ENCODE data around the gene IER2.
"Not testable (repeated sequence)": the region's sequence is repeated elsewhere in the genome, so short reads cannot be mapped to it uniquely, and the experiment has no call there.

Gene IER2

GRCh38 chr19:13146763-13147563, 3.2 kb upstream of the IER2 start:
- FAIRE-seq = no peak

DNA sequence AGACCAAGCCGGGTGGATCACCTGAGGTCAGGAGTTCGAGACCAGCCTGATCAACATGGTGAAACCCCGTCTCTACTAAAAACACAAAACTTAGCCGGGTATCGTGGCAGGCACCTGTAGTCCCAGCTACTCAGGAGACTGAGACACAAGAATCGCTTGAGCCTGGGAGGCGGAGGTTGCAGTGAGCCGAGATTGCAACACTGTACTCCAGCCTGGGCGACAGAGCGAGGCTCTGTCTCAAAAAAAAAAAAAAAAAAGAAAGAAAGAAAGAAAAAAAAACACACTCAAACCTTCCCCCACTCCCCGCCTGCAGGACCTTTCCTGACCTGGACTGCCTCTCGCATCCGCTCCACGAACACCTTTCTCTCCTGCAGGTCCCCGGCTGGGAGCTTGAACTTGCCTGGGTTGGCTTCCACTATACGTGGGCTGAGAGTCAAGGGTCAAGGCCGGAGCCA, 1.0 kb upstream of the IER2 start:
- FAIRE-seq = not testable (repeated sequence)

DNA sequence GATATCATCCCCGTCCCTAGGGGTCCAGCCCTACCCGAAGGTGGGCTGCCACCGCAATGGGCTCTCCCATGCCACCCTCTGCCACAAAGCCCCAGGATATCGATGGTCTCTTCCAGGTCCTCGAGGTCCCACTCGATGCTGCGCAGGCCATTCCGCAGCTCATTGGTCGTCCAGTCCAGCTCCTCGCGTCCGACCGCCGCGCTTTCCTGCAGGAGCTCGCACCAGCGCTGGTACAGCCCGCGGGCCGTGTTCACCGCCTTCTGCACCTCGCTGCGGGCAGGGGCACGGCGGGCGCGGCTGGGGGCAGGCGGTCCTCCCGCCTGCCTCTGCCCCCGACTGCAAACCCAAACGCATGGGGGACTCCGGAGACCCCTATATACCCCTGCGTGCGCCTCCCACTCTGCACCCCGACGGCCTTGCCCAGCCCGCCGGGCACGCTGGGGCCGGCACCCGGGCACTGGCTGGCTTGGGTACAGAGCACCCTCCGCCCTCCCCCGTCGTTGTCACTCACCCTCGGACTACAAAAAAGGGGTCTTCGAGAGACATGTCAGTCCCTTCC, 504 bp upstream of the IER2 start:
- FAIRE-seq = no peak

GRCh38 chr19:13150931-13151604, 857 bp downstream of the IER2 start:
- no peak for FAIRE-seq

DNA sequence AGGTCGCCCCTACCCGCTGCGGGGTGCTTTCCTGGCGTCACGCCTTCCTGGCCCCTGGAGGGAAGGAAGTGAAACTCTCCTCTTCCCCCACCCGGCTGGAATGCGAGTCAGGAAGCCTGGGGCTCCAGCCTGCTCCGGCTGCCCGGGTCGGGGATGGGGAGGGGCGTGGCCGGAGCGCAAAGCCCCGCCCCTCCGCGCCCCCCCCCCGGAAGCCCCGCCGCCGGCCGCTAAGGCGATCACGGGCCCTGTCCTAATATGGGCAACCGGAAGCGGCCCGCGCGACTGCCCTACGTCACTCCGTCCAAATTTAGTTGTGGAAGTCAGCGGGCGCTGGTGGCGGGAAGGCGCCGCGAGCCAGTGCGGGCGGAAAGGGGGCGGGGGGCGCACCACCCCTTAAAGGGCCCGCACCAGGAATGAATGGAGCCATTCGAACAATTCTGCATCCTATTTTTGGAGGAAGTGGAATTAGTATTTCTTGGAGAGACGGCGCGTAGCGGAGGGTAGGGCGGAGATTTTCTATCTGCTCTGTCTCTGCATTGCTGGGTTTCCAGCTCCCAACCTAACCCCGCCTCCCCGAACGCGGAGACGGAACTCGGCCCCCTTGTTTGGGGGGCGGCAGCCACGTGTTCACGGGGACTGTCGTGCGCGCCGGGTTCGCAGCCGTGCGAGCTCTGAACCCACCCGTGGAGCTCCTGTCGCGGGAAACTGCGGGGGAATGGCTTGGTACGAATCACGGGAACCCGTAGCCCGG, 1.6 kb downstream of the IER2 start:
- no peak for FAIRE-seq

- no peak for FAIRE-seq
These were observed 2.3 kb downstream of the IER2 start for GRCh38 chr19:13152356-13152973.

DNA sequence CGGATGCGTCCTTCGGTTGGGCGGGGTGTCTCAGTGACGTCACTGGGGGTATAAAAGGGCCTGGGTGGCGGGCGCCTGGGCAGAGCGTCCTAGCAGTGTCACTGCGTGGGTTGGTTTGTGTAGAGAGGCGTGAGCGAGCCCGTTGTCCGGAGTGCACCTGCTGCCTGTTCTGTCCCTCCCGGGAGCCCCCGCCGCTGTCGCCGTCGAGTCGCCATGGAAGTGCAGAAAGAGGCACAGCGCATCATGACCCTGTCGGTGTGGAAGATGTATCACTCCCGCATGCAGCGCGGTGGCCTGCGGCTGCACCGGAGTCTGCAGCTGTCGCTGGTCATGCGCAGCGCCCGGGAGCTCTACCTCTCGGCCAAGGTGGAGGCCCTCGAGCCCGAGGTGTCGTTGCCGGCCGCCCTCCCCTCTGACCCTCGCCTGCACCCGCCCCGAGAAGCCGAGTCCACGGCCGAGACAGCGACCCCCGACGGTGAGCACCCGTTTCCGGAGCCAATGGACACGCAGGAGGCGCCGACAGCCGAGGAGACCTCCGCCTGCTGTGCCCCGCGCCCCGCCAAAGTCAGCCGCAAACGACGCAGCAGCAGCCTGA, 2.9 kb downstream of the IER2 start:
- peak; percentile 61 for FAIRE-seq

GRCh38 chr19:13153569-13154240, 3.5 kb downstream of the IER2 start:
- FAIRE-seq = no peak

DNA sequence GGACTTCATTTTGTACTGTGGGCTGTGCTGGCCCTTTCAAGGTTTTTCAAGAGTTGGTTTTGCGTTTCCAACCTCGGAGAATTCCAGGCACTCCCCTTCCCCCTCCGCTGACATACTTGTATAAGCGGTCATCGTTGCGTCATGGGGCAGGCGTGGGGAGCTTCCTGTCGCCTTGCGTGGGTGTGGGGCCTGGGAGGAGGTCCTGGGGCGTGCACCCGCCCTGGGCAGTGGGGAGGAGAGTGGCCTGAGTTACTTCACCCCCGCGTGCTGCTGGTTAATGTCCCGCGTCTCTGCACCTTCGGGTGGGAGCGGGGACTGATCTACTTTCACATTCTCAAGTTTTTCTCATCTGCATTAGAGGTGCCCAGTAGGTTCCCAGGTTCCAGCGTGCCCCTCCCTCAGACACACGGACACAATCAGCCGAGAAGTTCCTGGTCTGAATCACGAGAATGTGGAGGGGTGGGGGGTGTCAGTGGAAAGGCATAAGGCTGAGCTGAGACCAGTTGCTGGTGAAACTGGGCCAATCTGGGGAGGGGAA, 4.1 kb downstream of the IER2 start:
- no peak for FAIRE-seq

- no peak for FAIRE-seq
These were observed 4.8 kb downstream of the IER2 start for GRCh38 chr19:13154911-13155471.

- no peak for FAIRE-seq
These were observed 5.5 kb downstream of the IER2 start for GRCh38 chr19:13155472-13156359.

GRCh38 chr19:13159713-13160112, 9.5 kb downstream of the IER2 start:
- no peak for FAIRE-seq

GRCh38 chr19:13160557-13160956, 10.3 kb downstream of the IER2 start:
- no peak for FAIRE-seq

GRCh38 chr19:13162724-13163608, 12.8 kb downstream of the IER2 start:
- FAIRE-seq = no peak

DNA sequence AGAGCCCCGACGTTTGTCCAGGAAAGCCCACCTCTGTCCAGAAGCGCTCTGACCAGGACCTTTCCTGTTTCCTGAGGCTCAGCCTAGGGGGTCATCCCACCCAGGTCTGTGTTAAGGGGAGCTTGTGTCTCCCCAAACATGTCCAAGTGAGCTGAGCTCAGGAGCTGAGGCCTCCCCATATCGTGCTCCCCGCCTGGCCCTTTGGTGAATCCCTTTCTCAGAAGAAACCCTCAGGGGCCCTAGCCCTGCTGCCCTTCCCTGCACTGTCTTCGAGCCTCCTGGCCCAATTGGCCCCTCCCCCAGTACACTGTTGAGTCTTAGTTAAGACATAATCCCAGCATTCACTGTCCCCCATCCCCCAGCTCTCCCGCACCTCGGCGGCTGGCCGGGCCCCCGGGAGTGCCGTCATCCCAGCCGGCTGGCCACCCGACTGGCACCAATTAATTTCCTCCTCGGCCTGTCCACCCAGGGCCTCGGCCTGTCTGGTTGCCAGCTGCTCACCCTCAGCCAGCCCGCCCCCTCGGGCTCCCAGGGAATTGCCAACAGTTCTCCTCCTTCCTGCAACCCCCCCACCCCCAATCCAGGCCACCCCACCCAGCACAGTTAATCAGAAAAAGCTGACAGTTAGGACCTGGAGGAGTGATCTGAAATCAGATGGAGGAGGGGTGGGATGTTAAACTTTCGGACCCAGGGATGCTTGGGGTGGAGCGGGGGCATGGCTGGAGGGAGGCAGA, 13.6 kb downstream of the IER2 start:
- no peak for FAIRE-seq

- no peak for FAIRE-seq
These were observed 14.3 kb downstream of the IER2 start for GRCh38 chr19:13164343-13165161.
